Measurements from ENCODE around the gene LRRC3B. TPM values are rescaled to one million over a fixed set of nuclear protein-coding genes. Genes with fewer than 3 reads are reported as not detected.
"Not testable (repeated sequence)": the region's sequence is repeated elsewhere in the genome, so short reads cannot be mapped to it uniquely, and the experiment has no call there.

Gene LRRC3B
- not detected in 2 replicates for total RNA-seq (2014; rRNA removed; shearing (Covaris generic))

DNA sequence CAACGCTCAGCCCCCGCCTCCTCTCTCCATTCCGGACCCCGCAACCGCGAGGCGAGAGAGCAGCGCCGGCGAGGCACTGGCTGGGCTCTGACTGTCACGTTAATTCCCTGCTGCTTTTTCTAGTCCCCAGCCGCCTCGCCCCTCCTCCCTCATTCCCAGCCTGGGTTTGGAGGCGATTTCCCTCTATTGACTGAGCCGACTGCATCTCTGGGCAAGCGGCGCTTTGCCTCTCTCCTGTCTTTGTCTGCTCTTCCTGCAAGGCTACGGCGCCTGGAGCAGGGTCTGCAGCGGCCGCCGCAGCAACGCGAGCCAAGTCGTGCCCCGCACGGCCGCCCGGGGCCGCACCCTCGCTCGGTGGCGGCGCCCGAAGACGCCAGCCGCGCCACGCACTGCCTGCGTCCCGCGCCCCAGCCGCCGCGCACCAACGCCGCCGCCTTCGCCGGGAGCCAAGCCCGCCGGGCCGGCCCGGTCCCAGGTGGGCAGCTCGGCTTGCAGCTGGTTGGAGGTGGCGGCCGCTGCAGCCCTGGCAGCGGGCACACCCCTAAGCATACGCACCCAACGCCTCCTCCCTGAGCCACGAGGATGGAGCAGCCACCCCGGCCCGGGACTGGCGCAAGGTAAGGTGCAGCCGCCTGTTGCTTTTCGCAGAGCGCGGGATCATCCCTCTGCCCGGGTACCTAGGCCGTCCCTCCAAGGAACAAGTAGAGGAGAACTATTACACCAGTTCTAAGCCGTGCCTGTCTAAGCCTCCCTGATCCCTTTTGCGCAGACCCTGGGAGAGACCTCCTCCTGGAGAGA, at the start of gene LRRC3B:
LRRC3B (plus strand) TSS at position 152 of the 798 bp plus-strand sequence. CDS start 86,901 bp downstream, outside the sequence.
- DNase-seq (ENCODE audit: low spot score): no peak

GRCh38 chr3:26574766-26575165, 47.8 kb upstream of the LRRC3B start:
- DNase-seq (ENCODE audit: low spot score): no peak

GRCh38 chr3:26579116-26579515, 43.5 kb upstream of the LRRC3B start:
- DNase-seq (ENCODE audit: low spot score): no peak

DNA sequence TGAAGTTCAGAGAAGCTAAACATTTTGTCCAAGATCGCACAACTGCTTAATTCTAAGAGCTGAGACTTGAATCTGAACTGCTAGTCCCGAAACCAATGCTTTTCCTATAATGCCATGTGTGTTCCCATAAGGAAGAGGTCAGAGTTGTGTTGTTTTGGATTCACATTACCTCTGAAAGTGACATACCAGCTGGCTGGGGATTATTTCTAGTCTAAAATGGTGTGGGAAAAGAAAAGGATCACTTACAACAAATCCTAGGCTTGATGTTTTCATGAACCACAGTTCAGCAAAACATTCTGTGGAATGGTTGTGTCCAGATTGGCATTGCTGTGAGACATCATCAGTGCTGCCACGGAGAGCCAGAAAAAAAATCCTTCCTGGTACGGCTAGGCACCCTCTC, 35.0 kb upstream of the LRRC3B start:
- no peak for DNase-seq (ENCODE audit: low spot score)

GRCh38 chr3:26588931-26589330, 33.6 kb upstream of the LRRC3B start:
- no peak for DNase-seq (ENCODE audit: low spot score)

DNA sequence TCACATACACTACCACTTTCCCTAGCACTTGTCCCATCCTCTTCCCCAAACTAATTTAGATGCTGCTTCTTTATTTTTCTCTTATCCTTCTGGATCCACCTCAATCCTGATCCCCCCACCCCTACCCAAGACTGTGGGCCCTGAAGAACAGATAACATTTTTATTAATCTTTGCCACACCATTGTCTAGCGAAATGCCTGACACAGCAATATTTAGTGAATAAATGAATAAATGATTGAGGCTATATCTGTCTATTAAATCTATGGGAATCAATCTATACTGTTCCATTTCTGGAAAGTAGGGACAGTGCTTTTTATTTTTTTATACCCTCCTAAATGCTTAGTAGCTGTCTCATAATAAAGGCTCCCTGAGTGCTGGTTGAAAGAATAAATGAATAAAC, 32.9 kb upstream of the LRRC3B start:
- DNase-seq (ENCODE audit: low spot score): no peak

- no peak for DNase-seq (ENCODE audit: low spot score)
Measured at GRCh38 chr3:26590919-26591484, 31.6 kb upstream of the LRRC3B start.

DNA sequence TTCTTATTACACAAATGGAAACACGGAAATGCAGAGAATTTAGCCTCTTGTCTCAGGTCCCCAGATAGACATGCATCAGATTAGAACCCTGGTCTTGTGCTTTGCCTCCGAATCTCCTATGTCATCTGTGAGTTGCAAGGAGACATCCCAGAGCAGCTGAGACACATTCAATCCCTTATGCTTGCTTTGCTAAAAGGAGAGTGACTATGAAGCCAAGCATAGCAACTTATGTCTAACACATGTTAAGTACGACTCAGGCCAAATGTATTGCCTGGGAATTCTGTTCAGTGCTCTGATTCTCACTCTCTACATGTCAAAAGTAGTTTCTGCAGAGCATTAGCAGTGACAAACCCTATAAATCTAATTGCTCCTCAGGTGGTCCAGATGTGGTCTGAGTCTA, 30.6 kb upstream of the LRRC3B start:
- DNase-seq (ENCODE audit: low spot score): no peak

GRCh38 chr3:26592451-26592850, 30.1 kb upstream of the LRRC3B start:
- no peak for DNase-seq (ENCODE audit: low spot score)

DNA sequence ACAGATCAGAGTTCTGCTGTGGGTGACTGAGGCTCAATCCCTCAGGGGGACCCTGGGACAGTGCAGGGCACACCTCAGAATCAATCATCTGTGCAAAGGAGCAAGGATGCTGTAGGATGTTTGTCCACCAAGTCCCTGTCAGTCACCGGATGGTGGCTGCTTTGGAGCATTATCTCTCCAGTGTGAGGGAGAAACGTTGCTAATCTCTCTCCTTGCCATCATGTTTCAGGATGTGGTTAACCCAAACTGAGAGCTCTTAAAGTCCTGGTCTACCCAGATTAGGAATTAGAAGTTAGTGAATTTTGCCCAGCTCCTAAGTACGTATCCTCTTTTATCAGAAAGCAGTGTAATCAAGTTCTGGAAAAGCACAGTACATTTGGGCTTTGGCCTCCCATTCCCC, 26.2 kb upstream of the LRRC3B start:
- no peak for DNase-seq (ENCODE audit: low spot score)

DNA sequence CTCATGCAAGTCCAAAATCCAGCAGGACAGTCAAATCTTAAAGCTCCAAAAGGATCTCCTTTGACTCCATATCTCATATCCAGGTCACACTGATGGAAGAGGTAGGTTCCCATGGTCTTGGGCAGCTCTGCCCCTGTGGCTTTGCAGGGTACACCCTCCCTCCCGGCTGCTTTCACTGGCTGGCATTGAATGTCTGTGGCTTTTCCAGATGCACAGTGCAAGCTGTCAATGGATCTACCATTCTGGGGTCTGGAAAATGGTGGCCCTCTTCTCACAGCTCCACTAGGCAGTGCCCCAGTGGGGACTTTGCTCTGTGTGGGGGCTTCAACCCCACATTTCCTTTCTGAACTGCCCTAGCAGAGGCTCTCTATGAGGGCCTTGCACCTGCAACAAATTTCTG, 19.3 kb upstream of the LRRC3B start:
- DNase-seq (ENCODE audit: low spot score): not testable (repeated sequence)

DNA sequence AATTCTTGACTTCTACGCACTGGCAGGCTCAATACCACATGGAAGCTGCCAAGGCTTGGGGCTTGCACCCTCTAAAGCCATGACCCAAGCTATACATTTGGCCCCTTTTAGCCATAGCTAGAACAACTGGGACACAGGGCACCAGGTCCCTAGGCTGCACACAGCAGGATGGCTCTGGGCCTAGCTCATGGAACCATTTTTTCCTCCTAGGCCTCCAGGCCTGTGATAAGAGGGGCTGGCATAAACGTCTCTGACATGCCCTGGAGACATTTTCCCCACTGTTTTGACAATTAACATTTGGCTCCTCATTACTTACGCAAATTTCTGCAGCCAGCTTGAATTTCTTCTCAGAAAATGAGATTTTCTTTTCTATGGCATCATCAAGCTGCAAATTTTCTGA, 18.8 kb upstream of the LRRC3B start:
- not testable (repeated sequence) for DNase-seq (ENCODE audit: low spot score)

DNA sequence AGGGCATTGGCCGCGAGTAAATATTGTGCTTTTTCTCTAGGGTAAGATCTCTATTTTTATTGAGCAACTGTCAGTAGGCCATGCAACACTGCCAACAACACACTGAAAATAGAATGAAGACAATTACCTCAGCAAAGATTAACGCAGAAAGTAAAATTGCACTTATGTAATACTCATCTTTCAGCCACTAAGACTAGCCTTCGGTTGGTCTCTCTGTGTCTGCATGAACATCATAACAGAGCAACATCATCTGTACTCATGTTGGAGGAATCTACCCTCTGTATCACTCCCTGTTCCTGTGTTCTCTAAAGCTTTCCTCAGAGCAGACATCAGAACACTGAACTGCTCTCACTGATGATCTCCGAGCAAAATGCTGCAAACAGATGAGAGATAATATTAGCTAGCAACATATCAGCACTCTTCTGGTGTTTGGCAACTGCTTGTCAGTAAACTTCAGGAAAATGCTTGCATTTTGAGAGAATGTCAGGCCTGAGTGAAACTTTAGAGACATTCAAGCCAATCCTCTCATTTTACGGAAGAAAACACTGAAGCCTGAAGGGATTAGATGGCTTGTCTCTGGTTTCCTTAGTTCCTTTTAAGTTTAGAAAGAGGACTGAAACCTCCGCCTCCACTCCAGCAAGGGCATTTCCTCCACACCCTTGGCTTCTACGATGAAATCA, 8.4 kb upstream of the LRRC3B start:
- no peak for DNase-seq (ENCODE audit: low spot score)

GRCh38 chr3:26621176-26621575, 1.4 kb upstream of the LRRC3B start:
- no peak for DNase-seq (ENCODE audit: low spot score)

GRCh38 chr3:26621906-26622620, 509 bp upstream of the LRRC3B start:
- no peak for DNase-seq (ENCODE audit: low spot score)

GRCh38 chr3:26623419-26624208, 1.0 kb downstream of the LRRC3B start:
- no peak for DNase-seq (ENCODE audit: low spot score)

DNA sequence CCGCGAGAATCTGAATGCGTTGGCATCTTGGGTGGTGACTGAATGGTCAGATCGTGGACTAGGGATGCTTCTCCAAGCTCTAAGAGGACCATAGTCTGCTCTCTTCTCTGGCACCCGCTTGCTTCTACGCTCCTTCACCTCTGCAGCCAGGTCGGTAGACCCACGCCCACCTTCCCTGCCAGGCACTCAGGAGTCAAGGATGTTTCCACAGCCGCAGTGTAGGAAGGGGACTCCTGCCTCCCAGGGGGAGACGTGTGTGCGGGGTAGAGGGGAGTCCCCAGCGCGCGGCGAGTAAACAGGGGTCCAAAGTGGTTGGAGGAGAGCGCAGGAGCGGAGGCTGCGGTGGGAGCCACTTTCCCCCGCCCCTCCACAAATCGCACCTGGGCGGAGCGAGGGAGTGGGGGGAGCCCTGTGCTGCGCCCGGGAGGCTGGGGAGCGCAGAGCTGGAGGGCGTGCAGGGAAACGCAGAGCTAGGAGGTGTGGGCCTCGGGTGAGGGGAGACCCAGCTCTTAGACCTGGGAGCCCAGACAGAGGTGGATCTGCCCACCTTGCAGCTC, 1.7 kb downstream of the LRRC3B start:
- DNase-seq (ENCODE audit: low spot score): no peak

DNA sequence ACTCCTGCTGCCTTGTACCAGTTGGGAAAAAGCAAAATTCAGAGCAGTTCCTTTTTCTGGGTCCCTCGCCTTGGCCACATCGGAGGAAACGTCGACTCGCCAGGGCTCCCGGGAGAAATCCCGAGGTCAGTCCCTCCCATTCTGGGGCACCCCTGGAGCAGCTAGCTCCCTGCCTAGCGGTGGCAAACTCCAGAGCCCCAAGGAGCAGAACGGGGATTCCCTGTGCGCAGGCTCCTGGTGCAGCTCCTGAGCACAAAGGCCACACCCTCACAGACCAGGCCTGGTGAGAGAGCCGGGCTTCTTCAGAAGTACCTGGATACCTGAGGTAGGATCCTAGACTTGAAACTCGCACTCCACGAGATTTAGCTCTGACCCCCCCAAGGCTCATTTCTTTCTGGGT, 2.6 kb downstream of the LRRC3B start:
- no peak for DNase-seq (ENCODE audit: low spot score)

GRCh38 chr3:26627080-26627479, 4.5 kb downstream of the LRRC3B start:
- DNase-seq (ENCODE audit: low spot score): no peak

DNA sequence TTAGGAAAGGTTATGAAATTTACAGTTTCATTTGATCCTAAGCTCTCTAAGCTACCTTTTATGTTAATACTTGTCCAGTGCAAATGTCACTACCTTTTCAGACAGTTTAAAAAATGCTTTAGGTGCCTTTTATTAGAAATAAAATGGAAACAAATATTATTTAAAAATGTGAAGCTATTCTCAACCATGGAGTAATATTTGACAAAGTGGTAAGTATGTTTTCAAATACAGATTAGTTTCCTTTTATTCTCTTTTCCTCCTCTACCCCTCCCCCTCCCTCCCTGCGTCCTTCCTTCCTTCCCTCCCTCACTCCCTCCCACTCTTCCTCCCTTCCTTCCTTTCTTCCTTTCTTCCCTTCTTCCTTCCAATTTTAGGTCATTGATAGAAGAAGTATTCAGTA, 6.3 kb downstream of the LRRC3B start:
- DNase-seq (ENCODE audit: low spot score): no peak

All from H4 (cell line).